CD4-positive, alpha-beta T cell treated with Interleukin-15 for 1 hour (primary cell): ENCODE results near the gene SETBP1.

Experiments
- DNase-seq: peaks from one replicate; pipeline ENCODE4 v3.0.0-alpha.2; 2020

Gene SETBP1

DNA sequence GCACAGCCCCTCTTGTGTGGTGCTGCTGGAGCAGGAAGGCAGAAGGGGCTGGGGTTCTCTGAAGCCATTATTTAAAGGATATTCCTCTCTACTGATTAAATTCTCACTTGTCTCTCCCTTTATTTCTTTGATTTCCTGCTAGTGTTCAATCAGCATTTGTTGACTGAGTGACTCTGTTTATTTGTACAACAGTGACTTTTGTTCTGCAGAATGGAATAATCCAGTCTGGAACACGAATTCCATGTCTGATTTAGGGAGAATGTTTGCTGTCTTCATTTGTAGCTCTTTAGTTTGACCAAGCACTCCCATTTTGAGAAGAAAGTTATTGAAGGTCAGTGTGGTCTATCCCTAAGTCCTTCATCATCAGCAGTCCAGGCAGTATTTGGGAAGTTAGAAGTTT is 141.2 kb downstream of the SETBP1 start:
- no peak for DNase-seq

DNA sequence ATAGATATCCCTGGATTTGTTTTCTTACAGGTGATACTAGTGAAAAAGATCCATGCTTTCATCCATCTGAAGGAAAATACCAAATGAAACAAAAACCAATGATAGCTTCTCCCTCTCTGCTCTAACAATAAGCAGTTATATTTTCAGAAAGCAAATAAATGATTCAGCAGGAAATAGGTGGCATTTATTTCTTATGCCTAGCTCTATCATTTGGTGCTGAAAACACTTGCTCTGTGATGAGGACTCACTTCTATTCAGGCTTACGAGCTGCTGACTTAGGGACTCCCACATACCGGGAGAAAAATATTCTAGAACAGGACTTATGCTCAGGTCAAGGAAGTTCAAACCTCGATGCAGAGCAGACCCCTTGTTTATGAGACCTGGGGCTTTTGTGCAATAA is 142.6 kb downstream of the SETBP1 start:
- no peak for DNase-seq

DNA sequence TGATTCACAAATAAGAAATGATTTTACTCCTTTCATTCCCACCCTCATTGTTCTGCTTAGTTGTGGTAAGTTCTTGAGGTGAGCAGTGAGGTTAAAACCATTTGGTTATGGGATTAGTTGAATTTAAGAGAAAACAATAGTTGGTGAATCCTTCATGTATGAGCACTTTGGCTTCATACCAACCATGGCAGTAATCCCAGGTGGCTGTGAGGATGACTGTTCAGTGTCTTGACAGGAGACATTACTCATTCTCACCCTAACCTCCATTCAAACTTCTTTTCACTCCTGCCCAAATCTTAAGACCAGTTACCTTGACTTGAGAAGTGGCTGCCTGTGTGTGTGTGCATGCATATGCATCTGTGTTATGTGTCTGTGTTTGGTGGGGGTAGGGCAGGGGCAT is 143.1 kb downstream of the SETBP1 start:
- DNase-seq = no peak

GRCh38 chr18:44824884-44825283 is 144.2 kb downstream of the SETBP1 start:
- no peak for DNase-seq

GRCh38 chr18:44826418-44827259 is 146.0 kb downstream of the SETBP1 start:
- DNase-seq = no peak

GRCh38 chr18:44828080-44828479 is 147.4 kb downstream of the SETBP1 start:
- no peak for DNase-seq

DNA sequence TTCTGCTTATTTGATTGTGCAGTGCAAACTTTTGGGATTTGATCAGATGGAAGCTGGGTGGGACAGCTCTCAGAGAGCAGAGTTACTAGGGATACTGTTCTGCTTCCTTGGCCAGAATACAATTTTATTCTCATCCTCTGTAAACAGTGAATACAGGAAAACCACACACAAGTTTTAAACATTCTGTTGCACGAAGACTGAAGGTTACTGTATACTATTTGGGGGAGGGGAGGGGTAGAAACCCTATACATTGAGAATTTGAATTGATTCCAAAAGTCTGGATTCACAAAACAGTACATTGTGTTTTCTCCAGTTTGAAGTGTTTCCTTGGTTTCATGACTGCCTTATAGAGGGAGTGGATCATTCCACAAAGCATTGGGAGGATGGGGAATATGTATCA is 149.9 kb downstream of the SETBP1 start:
- no peak for DNase-seq

DNA sequence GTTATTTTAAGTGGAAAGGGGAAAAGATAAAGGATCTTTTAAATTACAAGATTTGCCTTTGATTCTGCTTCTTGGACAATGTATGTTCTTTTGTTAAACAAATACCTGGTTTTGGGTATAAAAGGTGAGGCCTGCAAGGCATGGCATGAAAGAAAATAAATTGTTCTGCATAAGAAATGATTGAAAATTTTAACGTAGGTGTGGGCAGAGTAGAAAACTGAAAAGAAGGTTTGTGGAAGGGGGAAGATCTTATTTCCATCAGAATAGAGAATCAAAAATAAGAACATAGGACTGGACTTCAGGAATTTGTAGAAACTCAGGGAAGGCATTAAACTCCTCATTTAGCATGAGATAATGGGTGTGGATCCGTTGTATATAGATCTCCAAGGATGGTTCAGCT is 153.1 kb downstream of the SETBP1 start:
- no peak for DNase-seq

- no peak for DNase-seq
Measured at GRCh38 chr18:44834867-44835469, 154.3 kb downstream of the SETBP1 start.

- no peak for DNase-seq
Measured at GRCh38 chr18:44835703-44836102, 155.0 kb downstream of the SETBP1 start.

- DNase-seq = no peak
Measured at GRCh38 chr18:44836263-44836662, 155.6 kb downstream of the SETBP1 start.

DNA sequence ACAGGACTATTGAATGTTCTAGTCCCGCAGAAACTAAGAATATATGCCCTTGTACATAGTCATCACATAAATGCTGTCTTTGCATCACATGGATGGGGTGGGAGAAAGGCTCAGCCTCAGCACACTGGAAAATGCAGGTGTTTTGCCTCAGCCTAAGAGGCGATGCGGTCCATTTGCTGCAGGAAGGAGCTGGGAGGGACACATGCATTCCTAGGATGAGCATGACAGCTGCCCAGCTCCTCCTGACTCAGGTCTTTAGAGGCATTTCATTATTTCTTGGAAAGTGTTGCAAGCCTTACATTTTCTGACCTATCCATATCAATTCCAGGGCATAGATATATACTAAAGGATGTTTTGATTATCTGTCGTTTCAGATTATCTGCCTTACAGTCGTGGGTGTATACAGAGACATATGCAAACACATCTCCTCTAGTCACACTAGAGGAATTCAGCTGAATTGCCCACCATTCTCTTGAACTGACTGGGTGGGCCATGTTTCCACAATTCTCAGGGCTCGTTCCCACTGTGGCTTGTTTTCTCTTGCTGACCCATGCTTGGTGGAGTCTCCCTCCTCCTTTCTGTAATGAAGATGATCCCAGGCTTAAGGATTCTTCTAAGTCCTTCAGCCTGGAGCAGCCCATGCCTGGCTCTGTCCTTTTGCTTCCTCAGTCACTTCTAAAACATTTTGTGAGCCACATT is 156.9 kb downstream of the SETBP1 start:
- DNase-seq = no peak

DNA sequence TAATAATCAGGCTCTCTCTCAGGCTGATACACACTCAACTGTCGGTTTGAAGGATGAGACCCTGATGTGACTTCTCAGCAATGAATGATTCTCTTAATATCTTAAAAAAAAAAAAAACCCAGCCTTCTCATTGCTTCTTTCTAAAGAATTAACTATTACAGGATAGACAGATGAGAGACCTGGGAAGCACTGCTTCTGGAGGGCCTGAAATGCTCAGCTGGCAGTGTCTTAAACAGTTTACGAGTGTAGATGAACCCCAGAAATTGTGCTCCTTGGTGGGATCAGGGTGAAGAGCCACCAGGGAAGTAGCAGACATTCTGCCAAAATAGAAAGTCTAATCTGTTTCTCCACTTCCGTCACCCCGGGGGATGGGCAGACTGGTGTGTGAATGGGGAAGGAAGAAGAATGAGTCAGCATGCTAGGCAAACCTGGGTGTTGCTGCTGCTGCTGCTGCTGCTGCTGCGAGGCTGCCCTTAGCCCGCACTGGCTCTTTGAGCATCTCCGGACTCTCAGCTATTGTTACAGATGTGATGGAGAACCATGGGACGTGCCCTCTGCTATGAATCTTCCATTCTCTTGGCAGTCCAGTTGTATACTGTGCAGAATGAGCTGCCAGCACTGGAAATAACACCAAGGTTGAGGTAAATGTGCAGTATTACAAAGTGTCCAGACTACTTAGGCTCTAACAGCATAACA is 158.4 kb downstream of the SETBP1 start:
- DNase-seq = peak; percentile 77

DNA sequence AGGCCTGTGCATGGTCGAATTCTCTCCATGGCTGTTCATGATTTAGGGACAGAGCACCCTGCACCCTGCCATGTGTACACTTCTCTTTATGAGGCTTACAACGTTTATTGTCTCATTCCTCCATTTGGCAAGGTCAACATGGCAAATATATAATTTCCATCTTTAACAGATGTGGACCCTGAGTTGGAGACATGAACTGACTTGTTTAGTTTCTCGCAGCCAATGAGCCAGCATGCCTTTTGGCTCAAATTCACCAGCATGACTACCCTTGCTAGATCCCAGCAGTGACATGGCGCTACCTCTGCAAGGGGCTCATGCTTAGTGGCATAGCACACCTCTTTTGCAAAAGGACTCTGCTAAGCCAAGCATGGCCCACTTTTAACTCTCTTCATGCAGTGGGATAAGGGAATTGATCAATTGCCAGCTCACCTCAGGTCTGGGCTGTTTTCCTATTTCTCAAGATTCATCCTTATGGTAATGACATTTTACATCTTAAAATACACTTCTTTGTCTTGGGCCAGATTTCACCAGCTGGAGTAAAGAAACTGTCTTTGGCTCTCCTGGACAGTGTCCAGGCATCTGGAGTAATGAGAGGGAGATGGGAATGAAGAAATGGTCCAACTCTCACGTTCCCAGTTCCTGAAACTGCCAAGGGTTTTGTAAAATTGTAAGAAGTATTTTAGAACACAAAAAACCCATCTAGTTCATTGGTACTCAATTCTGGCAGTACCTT is 159.5 kb downstream of the SETBP1 start:
- no peak for DNase-seq

DNA sequence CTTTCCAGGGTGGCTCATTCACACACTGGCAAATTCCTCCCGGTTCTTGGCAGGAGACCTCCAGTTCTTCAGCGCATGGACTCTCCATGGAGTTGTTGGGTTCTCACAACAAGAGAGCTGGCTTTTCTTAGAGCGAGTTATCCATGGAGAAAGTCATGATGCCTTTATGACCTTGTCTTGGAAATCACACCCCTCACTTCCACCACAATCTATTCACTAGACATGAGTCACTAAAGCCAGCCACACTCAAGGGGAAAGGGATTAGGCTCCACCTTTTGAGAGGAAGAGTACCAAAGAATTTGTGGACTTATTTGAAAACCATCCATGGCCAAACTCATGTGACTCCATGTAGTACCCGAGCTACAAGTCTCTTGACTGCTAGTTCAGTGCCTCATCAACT is 160.5 kb downstream of the SETBP1 start:
- no peak for DNase-seq

DNA sequence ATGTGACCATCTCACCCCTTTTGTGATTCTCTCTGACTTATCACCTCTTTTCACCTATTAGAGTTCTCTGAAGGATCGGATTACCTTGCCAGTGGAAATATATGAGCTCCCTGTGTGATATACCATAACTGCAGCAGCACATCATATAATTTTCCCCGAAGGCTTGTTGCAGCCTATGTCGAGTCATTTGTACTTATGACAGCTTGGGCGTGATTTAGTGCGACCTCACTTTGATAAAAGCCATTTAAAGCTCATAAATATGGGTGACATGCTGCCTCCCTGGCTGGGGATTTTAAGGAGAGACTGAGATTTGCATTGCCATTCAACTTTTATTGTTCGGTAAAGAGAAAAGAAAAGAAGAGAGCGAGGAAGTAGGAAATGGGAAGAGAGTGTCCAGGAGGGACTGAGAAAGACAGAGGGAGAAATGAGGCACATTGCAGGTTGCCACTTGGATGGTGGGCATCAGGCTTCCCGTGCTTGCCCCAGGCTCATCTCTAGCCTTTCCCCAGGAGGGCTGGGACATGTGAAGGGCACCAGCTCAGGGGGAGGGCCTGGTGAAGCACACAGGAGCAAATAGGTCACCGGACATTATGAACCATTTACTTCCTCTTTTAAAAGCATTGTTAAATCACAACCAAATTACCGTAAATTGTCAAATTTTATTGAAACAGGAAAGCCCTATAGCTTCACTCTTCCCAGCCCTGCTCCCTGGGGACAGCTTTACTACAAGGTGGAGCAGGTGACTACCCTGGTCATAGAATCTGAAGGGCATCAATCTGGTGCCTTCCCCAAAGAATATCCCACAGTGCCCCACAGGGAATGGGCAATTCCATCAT is 161.3 kb downstream of the SETBP1 start:
- no peak for DNase-seq

- DNase-seq = no peak
Measured at GRCh38 chr18:44842588-44843412, 162.1 kb downstream of the SETBP1 start.

DNA sequence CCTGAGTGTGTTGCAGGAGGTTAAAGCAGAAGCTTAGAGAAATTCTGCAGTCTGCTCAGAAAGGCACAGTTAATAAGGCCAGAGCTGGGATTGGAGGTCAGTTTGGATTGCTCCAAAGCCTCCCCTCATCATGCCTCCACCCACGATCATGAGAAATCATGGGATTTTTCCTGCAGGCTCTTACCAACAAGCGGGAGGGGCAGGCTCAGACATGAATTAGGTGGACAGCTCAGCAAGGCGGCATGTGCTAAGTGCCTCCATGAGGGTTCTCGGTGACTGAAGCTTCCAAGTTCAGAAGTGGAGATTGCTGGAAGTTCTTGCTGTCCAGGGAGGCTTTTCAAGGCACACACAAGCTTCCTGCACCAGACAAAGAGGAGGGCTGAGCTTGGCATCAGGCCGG is 163.8 kb downstream of the SETBP1 start:
- no peak for DNase-seq

DNA sequence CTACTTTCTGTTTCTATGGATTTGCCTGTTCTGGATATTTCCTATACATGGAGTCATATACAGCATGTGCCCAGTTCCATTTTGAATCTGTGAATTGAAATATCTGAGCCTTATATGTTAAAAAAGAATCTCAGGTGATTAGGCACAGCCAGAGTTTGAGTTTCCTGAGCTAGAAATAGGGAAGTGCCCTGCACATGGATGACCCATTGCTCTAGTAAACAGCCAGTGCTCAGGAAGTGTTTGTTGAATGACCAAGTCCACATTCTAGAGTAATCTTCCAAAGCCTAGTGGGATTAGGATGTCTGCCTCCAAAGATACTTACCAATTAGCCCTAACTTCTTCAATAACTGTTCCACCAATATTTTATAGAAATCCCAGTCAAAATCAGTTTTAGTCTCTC is 165.8 kb downstream of the SETBP1 start:
- DNase-seq = no peak

DNA sequence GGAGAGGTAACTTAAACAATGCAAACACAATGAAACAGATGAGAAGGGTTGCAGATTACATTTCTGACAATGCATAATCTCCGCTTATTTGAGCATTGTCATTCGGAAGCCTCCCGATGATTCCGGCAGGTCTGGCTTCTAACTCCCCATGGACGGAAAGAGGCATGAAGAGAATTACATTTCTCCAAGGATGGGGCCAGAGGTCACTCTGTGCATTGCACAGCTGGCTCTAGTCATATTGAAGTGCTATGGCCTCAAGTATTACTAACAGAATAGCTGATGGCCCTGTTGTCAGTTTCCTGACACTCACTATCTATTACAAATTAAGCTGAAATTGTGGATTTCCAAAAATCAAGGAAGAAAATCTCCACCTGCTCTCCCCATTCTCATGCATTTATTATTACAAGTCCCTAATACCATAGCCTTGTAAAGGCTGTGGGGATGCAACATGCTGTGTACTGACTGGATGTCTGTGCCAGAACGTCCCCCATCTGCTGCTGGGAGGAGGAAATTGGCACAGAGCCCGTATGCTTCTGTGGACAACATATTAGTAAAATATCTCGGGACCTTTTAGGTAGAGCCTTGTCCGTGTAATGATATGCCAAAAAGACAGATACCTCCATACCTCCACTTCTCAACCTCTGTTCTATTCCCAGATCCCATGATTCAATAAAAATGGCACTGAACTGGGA is 168.1 kb downstream of the SETBP1 start:
- no peak for DNase-seq
